Epithelial cell of proximal tubule (primary cell): ENCODE results near the gene HSD17B13. TPM values are rescaled to one million over a fixed set of nuclear protein-coding genes. Genes with fewer than 3 reads are reported as not detected.
A peak's percentile ranks its signal among the peaks of the same experiment; 100 is the strongest.
"Not testable (repeated sequence)": the region's sequence is repeated elsewhere in the genome, so short reads cannot be mapped to it uniquely, and the experiment has no call there.

Experiments
- DNase-seq: peaks from one replicate; pipeline ENCODE4 v3.0.0-alpha.2; 2011; ENCODE audit warnings: low read depth
- H3K4me3 ChIP-seq: 2 replicates; pipeline ENCODE4 v1.5.1; 2011; ENCODE audit warnings: low read depth, mild to moderate bottlenecking, low read length
- CTCF ChIP-seq: conservative IDR thresholded peaks from 2 replicates; pipeline ENCODE4 v1.5.1; 2012; ENCODE audit warnings: low read depth, mild to moderate bottlenecking, low read length
- total RNA-seq: library from RNA; depleted of rRNA; stranded (reverse); fragments of >200 nt; gene quantifications from 2 replicates; pipeline ENCODE4 v1.2.3, GENCODE V29; 2015

Gene HSD17B13
- total RNA-seq, 1 donor from 2014 or later = not detected

DNA sequence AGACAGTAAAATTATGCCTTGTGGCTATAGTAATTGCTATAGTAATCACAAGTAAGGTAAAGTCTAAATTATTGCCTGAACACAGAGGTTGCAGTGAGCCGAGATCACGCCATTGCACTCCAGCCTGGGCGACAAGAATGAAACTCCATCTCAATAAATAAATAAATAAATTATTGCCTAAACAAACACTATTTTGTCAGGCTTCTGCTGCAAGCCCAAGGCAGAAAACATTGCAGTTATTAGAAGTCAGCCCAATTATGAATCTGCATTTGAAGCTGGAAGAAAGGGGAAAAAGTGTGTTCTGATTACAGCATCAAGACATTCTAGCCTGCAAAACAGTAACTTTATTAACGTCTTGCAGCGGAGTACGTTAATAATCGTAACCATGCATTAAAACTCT lies 17.1 kb downstream of the HSD17B13 start:
- DNase-seq = no peak
- TF ChIP-seq CTCF = no peak
- no peak overlapping the region for H3K4me3 ChIP-seq

DNA sequence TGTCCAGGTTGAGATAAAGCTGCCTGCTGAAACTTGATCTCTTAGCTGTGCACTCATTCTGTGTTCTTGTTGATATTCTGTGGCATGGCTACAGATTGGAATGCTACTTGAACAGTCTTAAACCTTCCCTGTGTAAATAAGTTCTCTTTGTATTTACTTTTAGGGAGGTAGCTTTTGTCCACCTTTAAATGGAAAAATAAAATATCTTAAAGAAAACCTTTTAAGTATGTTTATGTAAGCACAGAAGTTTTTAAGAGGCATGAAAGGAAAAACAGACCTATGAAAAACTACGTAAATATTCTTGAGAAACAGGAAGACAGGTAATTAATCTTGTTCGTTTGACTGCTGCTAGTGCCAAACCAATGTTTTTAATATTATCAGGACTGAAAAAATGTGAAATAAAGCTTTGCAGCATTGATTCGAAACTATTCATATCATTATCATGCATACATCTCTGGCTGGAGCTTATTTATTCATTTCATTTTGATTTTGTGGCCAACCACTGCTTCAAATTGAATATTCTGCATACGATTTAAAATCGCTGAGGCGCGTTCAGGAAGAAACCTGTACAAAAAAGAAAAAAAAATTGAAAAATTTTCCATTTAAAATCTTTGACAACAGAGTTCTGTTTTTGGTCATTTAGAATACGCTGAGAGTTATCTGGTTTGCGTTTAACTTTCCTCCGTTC lies 17.8 kb downstream of the HSD17B13 start:
- no peak overlapping the region for H3K4me3 ChIP-seq
- DNase-seq = no peak
- no peak for TF ChIP-seq CTCF

GRCh38 chr4:87299898-87300297 lies 22.8 kb downstream of the HSD17B13 start:
- no peak overlapping the region for H3K4me3 ChIP-seq
- DNase-seq = no peak
- TF ChIP-seq CTCF = no peak

GRCh38 chr4:87298362-87298761 lies 24.3 kb downstream of the HSD17B13 start:
- TF ChIP-seq CTCF = no peak
- no peak overlapping the region for H3K4me3 ChIP-seq
- no peak for DNase-seq

GRCh38 chr4:87294911-87295310 lies 27.8 kb downstream of the HSD17B13 start:
- not testable (repeated sequence) for H3K4me3 ChIP-seq
- DNase-seq = peak; percentile 74

DNA sequence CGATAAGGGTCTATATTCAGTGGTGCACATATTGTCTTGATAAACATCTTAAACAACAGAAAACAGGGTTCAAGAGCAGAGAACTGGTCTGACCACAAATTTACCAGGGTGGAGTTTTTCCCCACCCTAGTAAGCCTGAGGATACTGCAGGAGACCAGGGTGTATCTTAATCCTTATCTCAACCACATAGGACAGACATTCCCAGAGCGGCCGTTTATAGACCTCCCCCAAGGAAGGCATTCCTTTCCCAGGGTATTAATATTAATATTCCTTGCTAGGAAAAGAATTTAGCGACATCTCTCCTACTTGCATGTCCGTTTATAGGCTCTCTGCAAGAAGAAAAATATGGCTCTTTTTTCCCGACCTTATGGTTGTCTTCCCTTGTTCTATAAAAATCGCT lies 28.8 kb downstream of the HSD17B13 start:
- H3K4me3 ChIP-seq, DNase-seq: not testable (repeated sequence)

DNA sequence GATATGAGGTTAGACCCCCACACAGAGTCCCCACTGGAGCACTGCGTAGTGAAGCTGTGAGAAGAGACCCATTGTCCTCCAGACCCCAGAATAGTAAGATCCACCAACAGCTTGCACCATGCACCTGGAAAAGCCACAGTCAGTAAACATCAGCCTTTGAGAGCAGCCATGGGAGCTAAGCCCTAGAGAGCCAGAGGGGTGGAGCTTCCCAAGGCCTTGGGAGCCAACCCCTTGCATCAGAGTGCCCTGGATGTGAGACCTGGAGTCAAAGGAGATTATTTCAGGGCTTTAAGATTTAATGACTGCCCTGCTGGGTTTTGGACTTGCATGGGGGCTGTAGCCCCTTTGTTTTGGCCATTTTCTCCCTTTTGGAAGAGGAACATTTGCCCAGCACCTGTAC lies 35.7 kb downstream of the HSD17B13 start:
- DNase-seq = no peak
- no peak for TF ChIP-seq CTCF
- H3K4me3 ChIP-seq = no peak overlapping the region

GRCh38 chr4:87284268-87284667 lies 38.4 kb downstream of the HSD17B13 start:
- not testable (repeated sequence) for DNase-seq

DNA sequence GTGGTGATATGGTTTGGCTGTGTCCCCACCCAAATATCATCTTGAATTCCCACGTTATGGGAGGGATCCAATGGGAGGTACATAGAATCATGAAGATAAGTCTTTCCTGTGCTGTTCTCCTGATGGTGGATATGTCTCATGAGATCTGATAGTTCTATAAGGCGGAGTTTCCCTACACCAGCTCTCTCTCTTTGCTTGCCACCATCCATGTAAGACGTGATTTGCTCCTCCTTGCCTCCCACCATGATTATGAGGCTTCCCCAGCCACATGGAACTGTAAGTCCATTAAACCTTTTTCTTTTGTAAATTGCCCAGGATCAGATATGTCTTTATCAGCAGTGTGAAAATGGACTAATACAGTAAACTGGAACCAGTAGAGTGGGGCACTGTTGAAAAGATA lies 39.5 kb downstream of the HSD17B13 start:
- no peak for DNase-seq
- no peak overlapping the region for H3K4me3 ChIP-seq
- TF ChIP-seq CTCF = no peak

More at GRCh38 chr4:87284268-87284667, 38.4 kb downstream of the HSD17B13 start:
- not testable (repeated sequence) for H3K4me3 ChIP-seq
